ENCODE data around the gene NEK5. TPM values are rescaled to one million over a fixed set of nuclear protein-coding genes. Genes with fewer than 3 reads are reported as not detected.
"Not testable (repeated sequence)": the region's sequence is repeated elsewhere in the genome, so short reads cannot be mapped to it uniquely, and the experiment has no call there.

NEK5 gene
- total and polyA plus RNA-seq, 8 donors = 0.05 to 4.0 (median 0.52) TPM; not detected in 4

DNA sequence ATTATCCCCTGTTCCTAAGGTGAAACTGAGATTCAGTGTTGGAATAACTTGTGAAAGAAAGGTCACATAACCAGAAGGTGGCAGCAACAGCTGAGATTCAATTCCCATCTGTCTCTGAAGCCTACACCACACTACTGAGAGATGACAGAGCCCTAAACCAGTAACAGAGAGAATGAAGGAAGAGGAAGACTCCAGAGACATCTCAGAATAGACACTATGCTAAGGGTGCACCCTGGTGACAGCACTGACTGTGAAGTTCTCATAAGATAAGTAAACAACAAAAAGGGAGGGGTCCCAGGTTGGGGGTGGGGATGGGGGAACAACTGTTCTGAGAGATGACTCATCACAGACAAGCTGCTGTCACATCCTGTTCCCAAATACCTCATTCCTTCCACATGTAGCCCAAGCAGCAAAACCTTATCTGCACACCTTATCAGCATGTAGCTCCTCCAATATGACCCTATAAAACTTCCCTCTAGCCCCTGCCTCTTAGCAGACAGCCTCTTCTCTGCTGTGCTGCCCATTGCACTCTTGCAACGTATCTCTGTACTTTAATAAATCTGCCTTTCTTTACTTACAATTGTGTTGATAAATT, 57.8 kb downstream of the NEK5 start:
- intact Hi-C loops (cut with DNase I; ENCODE audit: low total_unique reads) = no loop called here
- DNase-seq = no peak
- TF ChIP-seq POLR2AphosphoS5 (IDR thresholded peaks at IDR 0.05) = no peak
- TF ChIP-seq, protein P1, sequence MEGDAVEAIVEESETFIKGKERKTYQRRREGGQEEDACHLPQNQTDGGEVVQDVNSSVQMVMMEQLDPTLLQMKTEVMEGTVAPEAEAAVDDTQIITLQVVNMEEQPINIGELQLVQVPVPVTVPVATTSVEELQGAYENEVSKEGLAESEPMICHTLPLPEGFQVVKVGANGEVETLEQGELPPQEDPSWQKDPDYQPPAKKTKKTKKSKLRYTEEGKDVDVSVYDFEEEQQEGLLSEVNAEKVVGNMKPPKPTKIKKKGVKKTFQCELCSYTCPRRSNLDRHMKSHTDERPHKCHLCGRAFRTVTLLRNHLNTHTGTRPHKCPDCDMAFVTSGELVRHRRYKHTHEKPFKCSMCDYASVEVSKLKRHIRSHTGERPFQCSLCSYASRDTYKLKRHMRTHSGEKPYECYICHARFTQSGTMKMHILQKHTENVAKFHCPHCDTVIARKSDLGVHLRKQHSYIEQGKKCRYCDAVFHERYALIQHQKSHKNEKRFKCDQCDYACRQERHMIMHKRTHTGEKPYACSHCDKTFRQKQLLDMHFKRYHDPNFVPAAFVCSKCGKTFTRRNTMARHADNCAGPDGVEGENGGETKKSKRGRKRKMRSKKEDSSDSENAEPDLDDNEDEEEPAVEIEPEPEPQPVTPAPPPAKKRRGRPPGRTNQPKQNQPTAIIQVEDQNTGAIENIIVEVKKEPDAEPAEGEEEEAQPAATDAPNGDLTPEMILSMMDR (IDR thresholded peaks at IDR 0.05) = no peak
- no peak for TF ChIP-seq POLR2A (IDR thresholded peaks at IDR 0.05)
- TF ChIP-seq EP300 (IDR thresholded peaks at IDR 0.05) = no peak
- Histone ChIP-seq H3K9me3 (peaks cover 9 to 54% (median 33%) of the 10 kb centered on the region in 4 donors), H3K27ac (no peak overlapping the region), H3K4me1 (no peaks in the 10 kb centered on the region), H3K27me3 (no peaks in the 10 kb centered on the region), H3K4me3 (no peak overlapping the region), H3K36me3 (no peaks in the 10 kb centered on the region)
- WGBS, 5 donors = 85 to 93% (median 88%) methylated on average over 1 of the region's 1 CpG

- intact Hi-C loops (cut with DNase I; ENCODE audit: low total_unique reads) = no loop called here
- DNase-seq = no peak
- no peak overlapping the region for H3K4me3 ChIP-seq
Observed at GRCh38 chr13:52067237-52067636, 61.6 kb downstream of the NEK5 start.

DNA sequence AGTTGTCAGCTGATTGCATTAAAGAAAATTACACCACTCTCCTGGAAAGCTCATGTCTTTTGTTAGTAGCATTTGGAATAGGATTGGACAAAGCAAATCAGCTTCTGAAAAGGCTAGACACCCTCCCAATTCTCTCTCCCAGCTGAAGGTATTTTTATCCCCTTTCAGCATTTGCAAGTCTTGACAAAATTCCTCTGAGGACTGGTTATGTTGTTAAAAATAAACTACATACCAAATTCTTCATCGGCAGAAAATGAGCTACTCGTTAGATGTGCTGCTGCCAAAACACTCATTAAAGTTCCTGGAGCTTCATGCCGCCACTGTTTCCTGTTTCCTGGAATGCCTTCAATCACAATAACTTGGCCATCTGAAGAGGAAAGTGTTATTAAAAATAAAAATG, 67.3 kb downstream of the NEK5 start:
- Histone ChIP-seq H3K27ac (no peak overlapping the region), H3K9me3 (peaks cover 0 to 49% (median 24%) of the 10 kb centered on the region in 4 donors), H3K4me1 (peaks cover 0 to 5% (median 0%) of the 10 kb centered on the region in 4 donors), H3K36me3 (no peaks in the 10 kb centered on the region), H3K4me3 (no peak overlapping the region), H3K27me3 (no peaks in the 10 kb centered on the region)
- intact Hi-C loops (cut with DNase I; ENCODE audit: low total_unique reads) = no loop called here
- DNase-seq = peak in 1 of 2 donors; percentile 16
- WGBS, 5 donors = 52 to 63% (median 60%) methylated on average over 3 of the region's 3 CpGs
- TF ChIP-seq EP300 (IDR thresholded peaks at IDR 0.05) (no peak), POLR2A (IDR thresholded peaks at IDR 0.05) (no peak), POLR2AphosphoS5 (IDR thresholded peaks at IDR 0.05) (no peak)
- TF ChIP-seq, protein P1 (IDR thresholded peaks at IDR 0.05) = no peak

More at GRCh38 chr13:52067237-52067636, 61.6 kb downstream of the NEK5 start:
- H3K27me3 ChIP-seq = no peaks in the 10 kb centered on the region
- no peaks in the 10 kb centered on the region for H3K36me3 ChIP-seq
- TF ChIP-seq EP300 (IDR thresholded peaks at IDR 0.05) (no peak), POLR2AphosphoS5 (IDR thresholded peaks at IDR 0.05) (no peak), POLR2A (IDR thresholded peaks at IDR 0.05) (no peak)
- TF ChIP-seq, protein P1 (IDR thresholded peaks at IDR 0.05) = no peak
- H3K27ac ChIP-seq = no peak overlapping the region
- peaks cover 9 to 72% (median 44%) of the 10 kb centered on the region in 4 donors for H3K9me3 ChIP-seq
- no peaks in the 10 kb centered on the region for H3K4me1 ChIP-seq

DNA sequence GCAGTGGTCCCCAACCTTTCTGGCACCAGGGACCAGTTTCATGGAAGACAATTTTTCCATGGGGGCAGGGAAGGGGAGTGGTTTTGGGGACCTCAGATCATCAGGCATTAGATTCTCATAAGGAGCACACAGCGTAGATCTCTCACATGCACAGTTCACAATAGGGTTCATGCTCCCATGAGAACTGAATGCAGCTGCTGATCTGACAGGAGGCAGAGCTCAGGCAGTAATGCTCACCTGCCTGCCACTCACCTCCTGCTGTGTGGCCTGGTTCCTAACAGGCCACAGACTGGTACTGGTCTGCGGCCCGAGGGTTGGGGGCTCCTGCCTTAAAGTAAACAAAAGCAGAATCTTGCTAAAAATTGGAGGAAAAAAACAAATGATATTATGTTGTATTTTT, 67.8 kb downstream of the NEK5 start:
- DNase-seq; H3K36me3 ChIP-seq; H3K27ac ChIP-seq; H3K4me1 ChIP-seq; intact Hi-C loops (cut with DNase I; ENCODE audit: low total_unique reads); H3K27me3 ChIP-seq; H3K4me3 ChIP-seq: not testable (repeated sequence)
- WGBS, 5 donors = 81 to 95% (median 91%) methylated on average over 3 of the region's 3 CpGs
- peaks cover 0 to 44% (median 20%) of the 10 kb centered on the region in 4 donors for H3K9me3 ChIP-seq

DNA sequence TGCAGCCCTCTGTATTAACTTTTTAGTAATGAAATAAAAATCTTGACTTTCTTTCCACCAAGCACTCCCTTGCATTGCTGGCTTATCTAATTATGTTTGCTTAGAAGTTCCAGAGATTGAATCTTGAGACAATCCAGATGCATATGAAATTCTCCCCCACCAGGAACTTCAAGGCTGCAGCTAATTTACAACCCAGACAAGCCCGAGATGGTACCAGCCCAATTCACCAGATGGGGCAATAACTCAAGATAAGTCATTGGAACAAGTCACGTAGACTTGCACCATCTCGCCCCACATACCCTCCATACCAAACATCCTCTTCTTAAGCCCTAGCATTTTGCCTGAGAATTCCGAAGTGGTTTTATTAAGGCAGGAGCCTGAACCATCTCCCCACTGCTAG, 75.4 kb downstream of the NEK5 start:
- intact Hi-C loops (cut with DNase I; ENCODE audit: low total_unique reads) = no loop called here
- no peak for TF ChIP-seq POLR2A (IDR thresholded peaks at IDR 0.05)
- TF ChIP-seq EP300 (IDR thresholded peaks at IDR 0.05) = no peak
- TF ChIP-seq, protein P1 (IDR thresholded peaks at IDR 0.05) = no peak
- TF ChIP-seq POLR2AphosphoS5 (IDR thresholded peaks at IDR 0.05) = no peak
- WGBS, 5 donors = 78 to 90% (median 85%) methylated on average over 4 of the region's 4 CpGs

More for the DNA sequence above, 75.4 kb downstream of the NEK5 start:
- H3K27ac ChIP-seq = no peak overlapping the region
- H3K4me3 ChIP-seq = no peak overlapping the region
- H3K4me1 ChIP-seq = no peaks in the 10 kb centered on the region
- peak in 1 of 2 donors; percentile 3 for DNase-seq
- no peaks in the 10 kb centered on the region for H3K27me3 ChIP-seq
- H3K9me3 ChIP-seq = peaks cover 0 to 31% (median 7%) of the 10 kb centered on the region in 4 donors
- no peaks in the 10 kb centered on the region for H3K36me3 ChIP-seq

All from stomach (tissue), 9 donors.